Tibial nerve (tissue), 4 donors: ENCODE results near the gene ANKHD1.

Experiments used
- CTCF ChIP-seq, 5 experiments: fragments of 200-600 bp in 3 of 5; fragments of 450-650 bp in 2 of 5; sonication (generic) in 3 of 5; IDR thresholded peaks; one replicate each; pipeline ENCODE4 v1.5.1; 2016 to 2019; ENCODE audit warnings: antibody characterized with exemption in 5 of 5, mild to moderate bottlenecking in 3 of 5, moderate library complexity in 2 of 5
- EP300 ChIP-seq, 2 donors: sonication (generic); formaldehyde crosslinking; IDR thresholded peaks; one replicate each; pipeline ENCODE4 v1.6.1; 2017; ENCODE audit warnings: antibody characterized with exemption in 2 of 2, mild to moderate bottlenecking in 1 of 2
- POLR2A ChIP-seq, 2 donors: fragments of 450-650 bp; IDR thresholded peaks; one replicate each; pipeline ENCODE4 v1.6.1; 2017; ENCODE audit warnings: antibody characterized with exemption in 2 of 2, mild to moderate bottlenecking in 2 of 2, moderate library complexity in 2 of 2

- TF ChIP-seq CTCF (IDR thresholded peaks at IDR 0.05) = no peak
- TF ChIP-seq POLR2A (IDR thresholded peaks at IDR 0.05) = no peak
- TF ChIP-seq EP300 (IDR thresholded peaks at IDR 0.05) = no peak
These were observed 10.3 kb upstream of the ANKHD1 start for GRCh38 chr5:140391312-140391711.
